BJ (cell line): ENCODE data around the gene GRHL3. TPM values are rescaled to one million over a fixed set of nuclear protein-coding genes. Genes with fewer than 3 reads are reported as not detected.

Experiments used
- CTCF ChIA-PET: fragments of 350-600 bp; formaldehyde crosslinking; extraction: SDS; loops from one replicate; lab custom pipeline; 2021; ENCODE audit warnings: antibody characterized with exemption, inconsistent platforms; lab: Yijun Ruan, JAX
- POLR2A ChIA-PET: fragments of 300-600 bp; sonication (Branson Sonifier 250); formaldehyde crosslinking; extraction: SDS; loops from one replicate; lab custom pipeline; 2021; ENCODE audit warnings: antibody characterized with exemption; lab: Charles Lee
- DNase-seq: peaks from one replicate; pipeline ENCODE4 v3.0.0-alpha.2; 2011; ENCODE audit warnings: low read depth
- H3K27me3 ChIP-seq: 2 replicates; pipeline ENCODE4 v1.6.0; 2011; ENCODE audit warnings: low read length; ENCODE audit not compliant: control insufficient read depth, insufficient read depth
- H3K36me3 ChIP-seq: 2 replicates; pipeline ENCODE4 v1.5.1; 2011; ENCODE audit warnings: low read length; ENCODE audit not compliant: control insufficient read depth, insufficient read depth
- H3K4me3 ChIP-seq: 2 replicates; pipeline ENCODE4 v1.5.1; 2011; ENCODE audit warnings: low read depth, mild to moderate bottlenecking, control low read depth, low read length
- polyA plus RNA-seq: library from polyadenylated mRNA; depleted of rRNA; stranded (reverse); fragments of >200 nt; gene quantifications from 2 replicates; pipeline ENCODE4 v1.2.3, GENCODE V29; 2011; rRNA removed
- TF ChIP-seq, protein P1 (sequence below): IDR thresholded peaks from 2 replicates; pipeline ENCODE4 v1.5.1; 2011; ENCODE audit warnings: low read depth, mild to moderate bottlenecking, control low read depth, inconsistent platforms, low read length, moderate library complexity; ENCODE audit not compliant: insufficient read depth

The GRHL3 gene
- polyA plus RNA-seq, 1 experiment: not detected

DNA sequence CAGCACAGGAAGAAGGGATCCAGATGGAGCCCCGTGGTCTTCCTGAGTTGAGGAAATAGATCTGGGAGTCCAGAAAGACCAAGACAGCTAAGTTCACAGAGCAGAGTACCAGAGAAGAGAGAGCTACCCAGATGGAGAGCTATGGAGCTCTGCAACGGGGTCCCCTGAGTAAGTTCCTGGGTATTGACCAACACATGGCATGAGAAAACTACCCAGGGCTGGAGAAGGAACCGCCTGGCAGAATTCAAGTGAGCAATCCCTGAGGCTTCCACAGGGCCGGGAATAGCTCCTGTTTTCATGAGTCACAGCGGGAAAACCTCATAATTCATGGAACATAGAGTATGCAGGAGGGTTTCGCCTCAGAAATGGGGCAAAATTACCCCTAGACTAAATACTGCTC, 74.7 kb downstream of the GRHL3 start:
- ChIA-PET POLR2A (interaction anchor here (0.5 to 0.6 kb wide), 4 partner anchors 16 to 224 kb away, joined by 3 to 4 read pairs (median 3); no protein-coding TSS in a partner anchor), CTCF (interaction anchor here (0.7 to 6.6 kb wide), 16 partner anchors 10 to 323 kb away, joined by 3 to 437 read pairs (median 25); partner anchors contain the start of gene NIPAL3)
- H3K36me3 ChIP-seq: no peaks in the 10 kb centered on the region
- TF ChIP-seq, protein P1, sequence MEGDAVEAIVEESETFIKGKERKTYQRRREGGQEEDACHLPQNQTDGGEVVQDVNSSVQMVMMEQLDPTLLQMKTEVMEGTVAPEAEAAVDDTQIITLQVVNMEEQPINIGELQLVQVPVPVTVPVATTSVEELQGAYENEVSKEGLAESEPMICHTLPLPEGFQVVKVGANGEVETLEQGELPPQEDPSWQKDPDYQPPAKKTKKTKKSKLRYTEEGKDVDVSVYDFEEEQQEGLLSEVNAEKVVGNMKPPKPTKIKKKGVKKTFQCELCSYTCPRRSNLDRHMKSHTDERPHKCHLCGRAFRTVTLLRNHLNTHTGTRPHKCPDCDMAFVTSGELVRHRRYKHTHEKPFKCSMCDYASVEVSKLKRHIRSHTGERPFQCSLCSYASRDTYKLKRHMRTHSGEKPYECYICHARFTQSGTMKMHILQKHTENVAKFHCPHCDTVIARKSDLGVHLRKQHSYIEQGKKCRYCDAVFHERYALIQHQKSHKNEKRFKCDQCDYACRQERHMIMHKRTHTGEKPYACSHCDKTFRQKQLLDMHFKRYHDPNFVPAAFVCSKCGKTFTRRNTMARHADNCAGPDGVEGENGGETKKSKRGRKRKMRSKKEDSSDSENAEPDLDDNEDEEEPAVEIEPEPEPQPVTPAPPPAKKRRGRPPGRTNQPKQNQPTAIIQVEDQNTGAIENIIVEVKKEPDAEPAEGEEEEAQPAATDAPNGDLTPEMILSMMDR: no peak
- no peaks in the 10 kb centered on the region for H3K27me3 ChIP-seq
- DNase-seq: no peak
- H3K4me3 ChIP-seq: no peak overlapping the region

DNA sequence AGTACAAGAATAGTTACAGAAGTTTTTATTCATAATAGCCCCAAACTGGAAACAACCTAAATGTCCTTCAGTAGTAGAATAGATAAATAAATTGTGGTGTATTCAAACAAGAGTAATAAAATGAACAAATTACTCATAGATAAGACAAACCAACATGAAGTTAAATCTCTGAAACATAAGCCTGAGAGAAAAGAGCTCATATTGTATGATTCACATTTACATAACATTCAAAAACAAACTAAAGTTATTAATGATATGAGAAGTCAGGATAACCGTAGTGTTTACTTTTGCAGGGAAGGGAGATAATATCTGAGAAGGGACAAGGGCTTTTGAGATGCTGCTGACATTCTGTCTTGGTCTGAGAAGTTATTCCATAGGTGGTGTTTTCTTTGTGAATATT, 80.9 kb downstream of the GRHL3 start:
- no peak for DNase-seq
- CTCF ChIA-PET: interaction anchor here (1.8 to 2.0 kb wide), 3 partner anchors 8 to 201 kb away, joined by 6 to 13 read pairs (median 8); no protein-coding TSS in a partner anchor
- TF ChIP-seq, protein P1: no peak
- POLR2A ChIA-PET: no interaction called here
- Histone ChIP-seq H3K36me3 (no peaks in the 10 kb centered on the region; the same call in 1 of the 2 replicates), H3K4me3 (no peak overlapping the region), H3K27me3 (no peaks in the 10 kb centered on the region)

DNA sequence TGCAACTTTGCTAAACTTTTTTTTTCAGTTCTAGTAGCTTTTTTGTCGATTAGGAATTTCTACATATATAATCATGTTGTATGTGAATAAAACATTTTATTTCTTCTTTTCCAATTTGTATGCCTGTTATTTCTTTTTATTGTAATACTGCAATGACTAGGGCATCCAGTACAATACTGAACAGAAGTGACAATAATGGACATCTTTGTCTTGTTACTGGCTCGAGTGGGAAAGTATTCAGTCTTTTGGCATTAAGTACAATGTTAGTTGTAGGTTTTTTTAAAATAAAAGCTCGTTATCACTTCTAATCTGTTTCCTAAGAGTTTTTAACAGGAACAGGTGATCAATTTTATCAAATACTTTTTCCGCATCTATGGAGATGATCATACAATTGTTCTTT, 84.6 kb downstream of the GRHL3 start:
- POLR2A ChIA-PET: no interaction called here

More for the DNA sequence above, 84.6 kb downstream of the GRHL3 start:
- no peaks in the 10 kb centered on the region; the same call in 1 of the 2 replicates for H3K36me3 ChIP-seq
- H3K27me3 ChIP-seq: no peaks in the 10 kb centered on the region
- no peak for DNase-seq
- TF ChIP-seq, protein P1: no peak
- CTCF ChIA-PET: interaction anchor here (1.5 to 4.5 kb wide), 2 partner anchors 11 to 202 kb away, joined by 4 to 26 read pairs; no protein-coding TSS in a partner anchor
- H3K4me3 ChIP-seq: no peak overlapping the region

Other genes starting within 250 kb of the GRHL3 start
- 0.01 TPM in 1 of 2 replicates, not detected in the other for gene MYOM3, start 207.2 kb upstream of the GRHL3 start, polyA plus RNA-seq
- gene IL22RA1, start 176.2 kb upstream of the GRHL3 start, polyA plus RNA-seq: not detected in 2 replicates
- gene IFNLR1, start 132.1 kb upstream of the GRHL3 start, polyA plus RNA-seq: not detected in 2 replicates
- 10.3 and 10.6 TPM in 2 replicates for gene STPG1, start 94.4 kb downstream of the GRHL3 start, polyA plus RNA-seq
- 59.4 and 74.5 TPM in 2 replicates for gene NIPAL3, start 96.4 kb downstream of the GRHL3 start, polyA plus RNA-seq
- gene RCAN3, start 183.5 kb downstream of the GRHL3 start, polyA plus RNA-seq: 6.3 and 7.6 TPM in 2 replicates
- not detected in 2 replicates for gene NCMAP, start 236.7 kb downstream of the GRHL3 start, polyA plus RNA-seq